LNCAP (cell line): ENCODE measurements around the gene IRAK2.

Experiments used
- CTCF ChIP-seq: fragments of 450-650 bp; IDR thresholded peaks from 2 replicates; pipeline ENCODE4 v1.5.1; 2017; ENCODE audit warnings: mild to moderate bottlenecking

IRAK2 gene

DNA sequence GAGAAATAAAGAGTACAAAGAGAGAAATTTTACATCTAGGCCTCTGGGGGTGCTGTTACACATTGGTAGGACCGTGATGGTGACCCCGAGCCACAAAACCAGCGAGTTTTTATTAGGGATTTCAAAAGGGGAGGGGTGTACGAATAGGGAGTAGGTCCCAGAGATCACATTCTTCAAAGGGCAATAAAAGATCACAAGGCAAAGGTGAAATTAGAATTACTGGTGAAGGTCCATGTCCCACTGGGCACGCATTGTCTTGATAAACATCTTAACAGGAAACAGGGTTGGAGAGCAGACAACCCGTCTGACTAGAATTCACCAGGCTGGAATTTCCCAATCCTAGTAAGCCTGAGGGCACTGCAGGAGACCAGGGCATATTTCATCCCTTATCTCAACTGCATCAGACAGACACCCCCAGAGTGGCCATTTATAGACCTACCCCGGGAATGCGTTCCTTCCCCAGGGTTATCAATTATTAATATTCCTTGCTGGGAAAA lies 4.3 kb downstream of the IRAK2 start:
- TF ChIP-seq CTCF, result no peak; the same call in 1 of the 2 replicates

DNA sequence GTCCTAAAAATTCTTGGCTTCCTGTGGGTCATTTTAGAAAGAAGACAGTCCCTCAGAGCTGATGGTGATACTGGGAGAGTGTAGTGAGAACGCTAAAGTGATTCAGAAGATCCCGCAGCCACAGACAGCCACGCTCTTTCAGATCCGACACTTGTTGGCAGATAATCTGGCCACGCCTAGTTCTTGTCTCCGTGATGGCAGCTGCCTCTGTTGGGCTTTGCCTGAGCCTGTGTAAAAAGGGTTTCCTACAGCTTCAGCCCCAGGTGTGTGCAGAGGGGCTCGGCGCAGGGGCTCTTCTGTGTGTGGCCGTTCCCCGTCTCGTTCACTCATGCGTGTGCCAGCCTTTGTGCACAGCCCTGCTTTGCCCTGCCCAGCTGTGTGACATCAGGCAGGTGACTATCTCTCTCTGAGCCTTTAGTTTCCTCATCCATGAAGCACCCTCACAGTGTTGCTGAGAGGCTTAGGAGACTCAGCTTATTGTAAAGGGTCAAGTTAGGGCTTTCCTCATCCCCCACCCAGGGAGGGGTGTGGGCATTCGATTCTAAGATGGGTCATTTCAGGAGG lies 6.3 kb downstream of the IRAK2 start:
- no peak for TF ChIP-seq CTCF

DNA sequence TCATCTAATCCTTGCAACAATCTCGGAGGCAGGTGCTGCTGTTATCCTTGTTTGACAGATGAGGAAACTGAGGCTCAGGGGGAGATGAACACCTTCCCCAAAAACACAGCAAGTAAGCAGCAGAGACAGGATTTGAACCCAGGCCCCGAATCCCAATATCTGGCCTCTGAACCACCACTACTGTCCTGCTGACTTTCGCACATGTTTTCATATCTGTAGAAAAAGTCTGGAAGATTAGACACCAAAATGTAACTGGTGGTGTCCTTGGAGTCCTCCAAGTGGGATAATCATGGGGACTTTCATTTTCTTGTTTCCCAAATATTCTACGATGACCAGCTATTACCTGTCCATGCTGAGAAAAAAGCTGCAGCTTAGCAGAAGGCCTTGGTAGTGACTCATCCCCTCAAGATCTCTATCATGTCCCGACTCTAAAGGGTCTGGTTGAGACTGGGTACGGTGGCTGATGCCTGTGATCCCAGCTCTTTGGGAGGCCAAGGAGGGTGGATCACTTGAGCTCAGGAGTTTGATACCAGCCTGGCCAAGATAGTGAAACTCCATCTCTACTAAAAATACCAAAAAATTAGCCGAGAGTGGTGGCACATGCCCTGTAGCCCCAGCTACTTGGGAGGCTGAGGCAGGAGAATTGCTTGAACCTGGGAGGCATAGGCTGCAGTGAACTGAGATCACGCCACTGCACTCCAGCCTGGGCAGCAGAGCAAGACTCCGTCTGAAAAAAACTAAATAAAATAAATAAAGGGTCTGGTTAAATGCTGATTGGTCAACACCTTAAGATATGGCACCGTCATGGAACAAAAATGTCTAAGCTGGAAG lies 8.6 kb downstream of the IRAK2 start:
- no peak for TF ChIP-seq CTCF

DNA sequence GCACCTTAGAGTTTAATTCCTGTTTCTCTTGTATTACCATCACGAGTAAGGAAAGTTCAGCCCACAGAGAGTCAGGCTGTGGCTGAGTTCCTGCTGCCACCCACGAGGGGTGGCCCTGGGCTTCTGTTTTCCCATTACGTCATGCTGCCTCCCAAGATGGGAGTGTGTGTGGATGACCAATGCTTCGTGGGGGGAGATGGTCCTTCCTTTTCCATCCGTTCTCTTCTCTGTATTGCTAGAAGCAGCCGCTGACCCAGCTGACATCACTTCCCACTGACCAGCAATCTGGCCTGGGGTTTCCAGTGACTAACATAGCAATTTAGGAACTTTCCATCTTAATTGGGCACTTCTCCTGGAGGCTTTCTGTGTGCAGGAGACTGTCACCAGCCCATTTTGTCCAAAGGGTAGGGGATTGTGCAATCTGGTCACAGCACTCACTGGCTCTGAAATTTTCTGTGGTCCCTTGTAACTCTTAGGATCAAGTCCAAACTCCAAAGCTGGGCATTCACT lies 9.3 kb downstream of the IRAK2 start:
- no peak for TF ChIP-seq CTCF

DNA sequence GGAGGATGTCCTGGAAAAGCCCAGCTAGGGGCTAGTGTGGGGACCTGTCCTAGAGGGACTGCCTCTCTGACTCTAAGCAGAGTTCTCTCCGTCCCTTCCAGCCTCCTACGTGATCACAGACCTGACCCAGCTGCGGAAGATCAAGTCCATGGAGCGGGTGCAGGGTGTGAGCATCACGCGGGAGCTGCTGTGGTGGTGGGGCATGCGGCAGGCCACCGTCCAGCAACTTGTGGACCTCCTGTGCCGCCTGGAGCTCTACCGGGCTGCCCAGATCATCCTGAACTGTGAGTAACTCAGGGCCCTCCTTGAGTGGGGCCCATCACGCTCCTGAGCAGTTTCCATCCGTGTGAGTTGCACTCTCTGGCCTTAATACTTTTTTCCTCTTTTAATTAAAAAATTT lies 13.0 kb downstream of the IRAK2 start:
- no peak for TF ChIP-seq CTCF

DNA sequence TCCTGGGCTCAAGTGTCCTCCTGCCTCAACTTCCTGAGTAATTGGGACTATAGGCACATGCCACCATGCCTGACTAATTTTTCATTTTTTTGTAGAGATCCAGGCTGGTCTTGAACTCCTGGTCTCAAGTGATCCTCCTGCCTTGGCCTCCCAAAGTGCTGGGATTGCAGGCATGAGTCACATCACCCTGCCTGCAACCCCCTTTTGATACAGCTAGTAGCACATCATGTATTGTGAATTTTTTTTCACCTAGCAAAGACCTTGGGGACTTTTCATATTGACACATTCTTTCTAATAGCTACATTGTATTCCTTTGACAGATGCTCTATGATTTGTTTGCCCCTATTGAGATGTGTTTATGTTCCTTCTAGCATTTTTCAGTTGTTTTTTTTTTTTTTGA lies 14.2 kb downstream of the IRAK2 start:
- TF ChIP-seq CTCF, result no peak

DNA sequence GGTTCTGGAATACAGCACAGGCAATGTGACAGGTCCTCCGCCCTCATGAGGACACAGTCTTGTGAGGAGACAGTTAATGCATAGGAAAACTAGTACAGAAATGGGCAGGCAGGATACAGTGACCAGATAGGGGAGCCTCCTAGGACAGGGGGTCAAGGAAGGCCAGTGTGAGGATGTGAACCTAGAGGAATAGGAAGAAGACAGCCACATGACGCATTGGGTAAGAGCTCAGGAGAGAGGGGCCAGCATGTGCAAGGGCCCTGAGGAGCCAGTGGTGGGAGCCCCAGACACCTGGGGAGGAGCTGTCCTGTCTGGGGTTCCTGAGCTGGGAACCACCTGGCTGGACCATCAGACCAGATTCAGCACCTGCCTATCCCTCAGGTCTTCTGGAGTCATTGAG lies 15.6 kb downstream of the IRAK2 start:
- no peak for TF ChIP-seq CTCF
